ENCODE results near the gene CIB1. TPM values are rescaled to one million over a fixed set of nuclear protein-coding genes. Genes with fewer than 3 reads are reported as not detected.
"Not testable (repeated sequence)": the region's sequence is repeated elsewhere in the genome, so short reads cannot be mapped to it uniquely, and the experiment has no call there.

CIB1 gene
- total RNA-seq, 2 donors from 2014 or later: 212 to 216 TPM

GRCh38 chr15:90189781-90190467 is 43.8 kb downstream of the CIB1 start:
- Histone ChIP-seq H3K27me3 (no peaks in the 10 kb centered on the region), H3K9ac (ENCODE audit: low read depth in 2 of 2, low read length in 2 of 2) (peak overlapping the region; percentile 37 to 72), H3K36me3 (no peaks in the 10 kb centered on the region), H3K4me3 (no peak overlapping the region), H3K9me3 (no peaks in the 10 kb centered on the region), H3K4me1 (peaks cover 34% of the 10 kb centered on the region), H3K27ac (peak overlapping the region; percentile 85)
- intact Hi-C loops (cut with DNase I): no loop called here
- TF ChIP-seq CTCF (IDR thresholded peaks at IDR 0.05): no peak
- no peak for DNase-seq

- H3K27ac ChIP-seq: peak overlapping the region; percentile 85
- DNase-seq: no peak
- intact Hi-C loops (cut with DNase I): no loop called here
- no peaks in the 10 kb centered on the region for H3K27me3 ChIP-seq
- no peaks in the 10 kb centered on the region for H3K36me3 ChIP-seq
- H3K9me3 ChIP-seq: no peaks in the 10 kb centered on the region
- H3K4me3 ChIP-seq: no peak overlapping the region
- no peak overlapping the region for H3K9ac ChIP-seq (ENCODE audit: low read depth in 2 of 2, low read length in 2 of 2)
- no peak for TF ChIP-seq CTCF (IDR thresholded peaks at IDR 0.05)
- peaks cover 34% of the 10 kb centered on the region for H3K4me1 ChIP-seq
Observed at GRCh38 chr15:90188914-90189748, 44.6 kb downstream of the CIB1 start.

DNA sequence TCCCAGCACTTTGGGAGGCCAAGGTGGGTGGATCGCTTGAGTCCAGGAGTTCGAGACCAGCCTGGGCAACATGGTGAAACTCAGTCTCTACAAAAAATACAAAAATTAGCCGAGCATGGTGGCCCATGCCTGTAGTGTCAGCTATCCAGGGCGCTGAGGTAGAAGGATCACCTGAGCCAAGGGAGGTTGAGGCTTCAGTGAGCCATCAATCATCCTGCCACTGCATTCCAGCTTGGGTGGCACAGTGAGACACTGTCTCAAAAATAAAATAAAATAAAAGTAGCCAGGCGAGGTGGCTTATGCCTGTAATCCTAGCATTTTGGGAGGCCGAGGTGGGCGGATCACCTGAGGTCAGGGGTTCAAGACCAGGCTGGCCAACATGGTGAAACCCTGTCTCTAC is 45.7 kb downstream of the CIB1 start:
- peaks cover 40% of the 10 kb centered on the region for H3K4me1 ChIP-seq
- H3K4me3 ChIP-seq; intact Hi-C loops (cut with DNase I); H3K36me3 ChIP-seq; H3K27me3 ChIP-seq; H3K9ac ChIP-seq (ENCODE audit: low read depth in 2 of 2, low read length in 2 of 2); H3K9me3 ChIP-seq; DNase-seq: not testable (repeated sequence)
- peak overlapping the region; percentile 85 for H3K27ac ChIP-seq

- Histone ChIP-seq H3K4me1 (peaks cover 34% of the 10 kb centered on the region), H3K36me3 (no peaks in the 10 kb centered on the region), H3K9ac (ENCODE audit: low read depth in 2 of 2, low read length in 2 of 2) (peak overlapping the region in 1 of 2 donors; percentile 67), H3K4me3 (no peak overlapping the region), H3K27me3 (no peaks in the 10 kb centered on the region), H3K9me3 (no peaks in the 10 kb centered on the region), H3K27ac (peak overlapping the region; percentile 99)
- intact Hi-C loops (cut with DNase I): no loop called here
- TF ChIP-seq CTCF (IDR thresholded peaks at IDR 0.05): no peak
- DNase-seq: no peak
Observed at GRCh38 chr15:90187257-90187868, 46.4 kb downstream of the CIB1 start.

DNA sequence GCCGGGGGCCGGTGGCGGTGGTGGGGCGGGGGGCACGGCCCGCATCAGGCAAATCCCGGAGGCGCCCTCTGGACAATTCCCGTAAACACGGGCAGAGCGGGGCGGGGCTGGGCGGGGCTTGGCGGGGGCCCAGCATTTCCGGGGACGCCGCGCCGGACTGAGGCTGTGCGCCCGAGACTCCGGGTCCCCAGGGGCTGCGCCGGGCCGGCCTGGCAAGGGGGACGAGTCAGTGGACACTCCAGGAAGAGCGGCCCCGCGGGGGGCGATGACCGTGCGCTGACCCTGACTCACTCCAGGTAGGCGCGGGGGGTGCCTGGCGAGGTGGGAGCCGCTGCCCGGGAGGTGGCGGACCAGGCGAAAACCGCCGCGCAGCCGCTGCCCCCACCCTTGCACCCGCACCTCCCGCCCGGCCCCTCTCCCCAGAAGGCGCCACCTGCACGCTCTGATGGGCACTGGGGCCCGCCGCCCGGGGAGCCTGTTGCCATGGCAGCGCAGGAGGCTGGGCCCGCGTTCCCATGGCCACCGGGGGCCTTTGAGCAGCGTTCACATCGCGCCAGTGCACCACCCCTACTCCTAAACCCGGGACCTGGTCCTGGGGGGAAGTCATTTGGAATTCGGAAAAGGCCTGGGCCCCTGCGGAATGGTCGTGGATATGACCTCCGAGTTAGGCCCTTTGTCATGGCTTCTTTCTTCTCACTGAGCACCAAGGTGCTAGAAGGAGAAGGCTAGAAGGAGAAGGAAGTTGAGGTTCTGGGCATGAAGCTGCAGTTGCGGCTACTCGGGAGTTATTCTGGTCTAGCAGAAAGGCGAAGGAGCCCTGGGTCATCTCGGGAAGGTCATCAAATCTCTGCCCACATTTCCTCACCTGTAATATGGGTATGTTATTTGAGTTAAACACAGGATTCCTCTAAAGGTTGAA is 48.7 kb downstream of the CIB1 start:
- DNase-seq: peak; percentile 74
- H3K36me3 ChIP-seq: no peaks in the 10 kb centered on the region
- no peaks in the 10 kb centered on the region for H3K9me3 ChIP-seq
- no peak for TF ChIP-seq CTCF (IDR thresholded peaks at IDR 0.05)
- intact Hi-C loops (cut with DNase I): no loop called here
- peak overlapping the region; percentile 99 for H3K27ac ChIP-seq
- peaks cover 14% of the 10 kb centered on the region for H3K4me1 ChIP-seq
- peak overlapping the region; percentile 80 to 89 for H3K9ac ChIP-seq (ENCODE audit: low read depth in 2 of 2, low read length in 2 of 2)
- peak overlapping the region; percentile 87 for H3K4me3 ChIP-seq
- H3K27me3 ChIP-seq: no peaks in the 10 kb centered on the region
